Keratinocyte (primary cell): ENCODE results near the gene KRT79. TPM values are rescaled to one million over a fixed set of nuclear protein-coding genes. Genes with fewer than 3 reads are reported as not detected.

Experiments
- DNase-seq: peaks from one replicate; pipeline ENCODE4 v3.0.0-alpha.2; 2011; ENCODE audit warnings: low read depth, missing footprints, low spot score
- FAIRE-seq: peaks from 2 replicates; lab custom pipeline; 2011; peaks lifted over from hg19 to GRCh38; lab: Jason Lieb, UNC
- H2AFZ ChIP-seq: 2 replicates; pipeline ENCODE4 v1.6.0; 2012; ENCODE audit warnings: low read length, control low read depth, inconsistent platforms; ENCODE audit not compliant: control insufficient read depth
- H3K27ac ChIP-seq: 2 replicates; pipeline ENCODE4 v1.5.1; 2011; ENCODE audit warnings: low read length; ENCODE audit not compliant: control insufficient read depth, insufficient read depth
- H3K27me3 ChIP-seq: 3 replicates; pipeline ENCODE4 v1.6.0; 2011; ENCODE audit warnings: low read length; ENCODE audit not compliant: control insufficient read depth, insufficient read depth; ENCODE audit errors: extremely low read depth
- H3K36me3 ChIP-seq, 2 experiments: 2 replicates in 1 of 2; 3 replicates in 1 of 2; pipeline ENCODE4 v1.5.1; 2011; ENCODE audit warnings: low read length in 2 of 2, mild to moderate bottlenecking in 1 of 2; ENCODE audit not compliant: control insufficient read depth in 2 of 2, insufficient read depth in 2 of 2; ENCODE audit errors: extremely low read depth in 1 of 2
- H3K4me1 ChIP-seq: 3 replicates; pipeline ENCODE4 v1.5.1; 2011; ENCODE audit warnings: low read length; ENCODE audit not compliant: control insufficient read depth, insufficient read depth; ENCODE audit errors: extremely low read depth
- H3K4me2 ChIP-seq: 3 replicates; pipeline ENCODE4 v1.6.0; 2011; ENCODE audit warnings: low read depth, low read length; ENCODE audit not compliant: control insufficient read depth, insufficient read depth; ENCODE audit errors: extremely low read depth
- H3K4me3 ChIP-seq, 3 experiments: fragments of 200-600 bp in 1 of 3; sonication (generic) in 1 of 3; 2 replicates in 2 of 3; 3 replicates in 1 of 3; pipeline ENCODE4 v1.5.1; 2011 to 2016; ENCODE audit warnings: low read length in 3 of 3, mild to moderate bottlenecking in 3 of 3, control low read depth in 2 of 3, inconsistent platforms in 1 of 3, low read depth in 1 of 3, mixed read lengths in 1 of 3, mixed run types in 1 of 3, moderate library complexity in 1 of 3; ENCODE audit not compliant: control insufficient read depth in 2 of 3, insufficient read depth in 2 of 3; ENCODE audit errors: extremely low read depth in 1 of 3
- H3K79me2 ChIP-seq: 2 replicates; pipeline ENCODE4 v1.6.0; 2012; ENCODE audit warnings: low read length; ENCODE audit not compliant: control insufficient read depth, insufficient read depth
- H3K9ac ChIP-seq: 3 replicates; pipeline ENCODE4 v1.6.0; 2011; ENCODE audit warnings: low read length; ENCODE audit not compliant: control insufficient read depth, insufficient read depth; ENCODE audit errors: extremely low read depth
- H3K9me1 ChIP-seq: 3 replicates; pipeline ENCODE4 v1.6.0; 2011; ENCODE audit warnings: low read length; ENCODE audit not compliant: control insufficient read depth, insufficient read depth; ENCODE audit errors: extremely low read depth
- H3K9me3 ChIP-seq: 2 replicates; pipeline ENCODE4 v1.5.1; 2012; ENCODE audit warnings: low read depth, low read length; ENCODE audit not compliant: control insufficient read depth
- H4K20me1 ChIP-seq: 3 replicates; pipeline ENCODE4 v1.6.0; 2011; ENCODE audit warnings: low read length; ENCODE audit not compliant: control insufficient read depth, insufficient read depth; ENCODE audit errors: extremely low read depth
- CTCF ChIP-seq, 3 experiments: IDR thresholded peaks in 1 of 3; conservative IDR thresholded peaks in 1 of 3; optimal IDR thresholded peaks in 1 of 3; 2 replicates in 2 of 3; 3 replicates in 1 of 3; pipeline versions ENCODE3 to v1.5.1; 2011; ENCODE audit warnings: low read length in 3 of 3, mild to moderate bottlenecking in 3 of 3, moderate library complexity in 2 of 3, control low read depth in 1 of 3, inconsistent platforms in 1 of 3; ENCODE audit not compliant: insufficient read depth in 2 of 3; ENCODE audit errors: extremely low read depth in 1 of 3
- EZH2 ChIP-seq: IDR thresholded peaks from one replicate; pipeline ENCODE4 v1.6.1; 2012; ENCODE audit warnings: inconsistent platforms, mild to moderate bottlenecking, low read length, moderate library complexity
- dilution Hi-C: fragments of 300-500 bp; cut with MboI; formaldehyde crosslinking; loops from one replicate; pipeline ENCODE4 v1.7.0; 2020; ENCODE audit warnings: low sequenced_read_pairs; ENCODE audit not compliant: extremely low pct_ligation_motif_present
- polyA plus RNA-seq, 5 experiments: library from polyadenylated mRNA; depleted of rRNA in 3 of 5; stranded (reverse) in 3 of 5; stranded (forward) in 1 of 5; unstranded in 1 of 5; fragments of >200 nt; gene quantifications; 1 replicate in 1 of 5; 2 replicates in 3 of 5; 3 replicates in 1 of 5; pipeline versions ENCODE4 v1.2.1 to v1.2.3, GENCODE V29; 2011 to 2012; ENCODE audit warnings: missing spikeins in 2 of 5, low read depth in 1 of 5, low replicate concordance in 1 of 5

The KRT79 gene
- polyA plus RNA-seq, 1 donor (not counting 4 experiments of a cell fraction or from before 2014, with no cell fraction given): 0.09 TPM

GRCh38 chr12:52772772-52773171 lies 61.3 kb downstream of the KRT79 start:
- H3K9me1 ChIP-seq: no peaks in the 10 kb centered on the region
- no peaks in the 10 kb centered on the region for H4K20me1 ChIP-seq
- no peaks in the 10 kb centered on the region for H3K79me2 ChIP-seq
- H3K9ac ChIP-seq: no peak overlapping the region
- no peak overlapping the region for H2AFZ ChIP-seq
- H3K27me3 ChIP-seq: peaks cover 62% of the 10 kb centered on the region
- FAIRE-seq (no peak), DNase-seq (no peak)
- H3K36me3 ChIP-seq: no peaks in the 10 kb centered on the region
- dilution Hi-C loops: no loop called here
- no peak overlapping the region for H3K4me3 ChIP-seq
- no peak overlapping the region for H3K27ac ChIP-seq
- TF ChIP-seq CTCF (optimal IDR thresholded peaks at IDR 0.05 in 1 of 3, IDR thresholded peaks at IDR 0.05 in 1 of 3, conservative IDR thresholded peaks at IDR 0.05 in 1 of 3; ENCODE audit: extremely low read depth in 1 of 3, insufficient read depth in 2 of 3, low read length in 3 of 3): no peak
- TF ChIP-seq EZH2: no peak
- no peaks in the 10 kb centered on the region for H3K4me1 ChIP-seq
- no peak overlapping the region for H3K4me2 ChIP-seq
- no peaks in the 10 kb centered on the region for H3K9me3 ChIP-seq

GRCh38 chr12:52772188-52772587 lies 61.9 kb downstream of the KRT79 start:
- Histone ChIP-seq H3K4me3 (no peak overlapping the region), H3K9ac (no peak overlapping the region), H3K27me3 (peaks cover 63% of the 10 kb centered on the region), H3K27ac (no peak overlapping the region), H3K4me1 (no peaks in the 10 kb centered on the region), H4K20me1 (no peaks in the 10 kb centered on the region), H3K4me2 (no peak overlapping the region), H3K79me2 (no peaks in the 10 kb centered on the region), H3K9me1 (no peaks in the 10 kb centered on the region), H3K36me3 (no peaks in the 10 kb centered on the region), H3K9me3 (no peaks in the 10 kb centered on the region), H2AFZ (no peak overlapping the region)
- DNase-seq (no peak), FAIRE-seq (no peak)
- TF ChIP-seq CTCF (optimal IDR thresholded peaks at IDR 0.05 in 1 of 3, IDR thresholded peaks at IDR 0.05 in 1 of 3, conservative IDR thresholded peaks at IDR 0.05 in 1 of 3; ENCODE audit: extremely low read depth in 1 of 3, insufficient read depth in 2 of 3, low read length in 3 of 3) (no peak), EZH2 (no peak)
- dilution Hi-C loops: no loop called here
